A549 (cell line): Measurements from ENCODE around the gene SH2D3A. TPM values are rescaled to one million over a fixed set of nuclear protein-coding genes. Genes with fewer than 3 reads are reported as not detected.

Source experiments
- ATAC-seq, 2 experiments: fragments of 200-7000 bp in 1 of 2; fragments of >200 bp in 1 of 2; cut with Nextera tagmentation in 1 of 2; cut with Tn5 transposase in 1 of 2; 3 replicates each; pipeline versions ENCODE4 v1.8.0 to v1.9.1; 2018 to 2020; ENCODE audit warnings: mild to moderate bottlenecking in 1 of 2, moderate library complexity in 1 of 2
- CTCF ChIA-PET: fragments of 300-600 bp; sonication (Branson Sonifier 250); formaldehyde crosslinking; extraction: SDS; loops from one replicate; lab custom pipeline; 2021; ENCODE audit warnings: antibody characterized with exemption, inconsistent platforms; lab: Yijun Ruan, JAX
- POLR2A ChIA-PET: fragments of 350-600 bp; formaldehyde crosslinking; extraction: SDS; loops from one replicate; lab custom pipeline; 2021; ENCODE audit warnings: antibody characterized with exemption, inconsistent platforms; lab: Yijun Ruan, JAX
- DNase-seq, 2 experiments: peaks; one replicate each; pipeline versions ENCODE4 v3.0.0 to v3.0.0-alpha.2; 2011 to 2016; ENCODE audit warnings: low read depth in 1 of 2, low spot score in 1 of 2
- FAIRE-seq: peaks from 2 replicates; lab custom pipeline; 2011; peaks lifted over from hg19 to GRCh38; lab: Jason Lieb, UNC
- H3K27ac ChIP-seq, 2 experiments: fragments of >200 bp; sonication (Bioruptor Twin); formaldehyde crosslinking; 3 replicates each; pipeline ENCODE4 v1.5.1; 2016 to 2017
- H3K4me1 ChIP-seq: fragments of >200 bp; sonication (Bioruptor Twin); formaldehyde crosslinking; 3 replicates; pipeline ENCODE4 v1.6.1; 2016
- H3K4me2 ChIP-seq: fragments of >200 bp; sonication (Bioruptor Twin); formaldehyde crosslinking; 3 replicates; pipeline ENCODE4 v1.6.1; 2016
- H3K4me3 ChIP-seq: fragments of >200 bp; sonication (Bioruptor Twin); formaldehyde crosslinking; 3 replicates; pipeline ENCODE4 v1.5.1; 2016
- H3K9me3 ChIP-seq: fragments of >200 bp; sonication (Bioruptor Twin); formaldehyde crosslinking; 3 replicates; pipeline ENCODE4 v1.6.1; 2016
- EHMT2 ChIP-seq: fragments of 200-600 bp; sonication (generic); IDR thresholded peaks from 2 replicates; pipeline ENCODE4 v1.6.1; 2016; ENCODE audit warnings: antibody characterized with exemption, low read depth, mild to moderate bottlenecking, moderate library complexity
- HOXB13 ChIP-seq: fragments of 250-450 bp; sonication (Bioruptor Pico); IDR thresholded peaks from 2 replicates; pipeline ENCODE4 v1.5.0; 2020; ENCODE audit warnings: low read depth, mild to moderate bottlenecking, moderate library complexity
- JUN ChIP-seq, 2 experiments: fragments of >200 bp; sonication (Bioruptor Twin); formaldehyde crosslinking; IDR thresholded peaks; 2 replicates in 1 of 2; 3 replicates in 1 of 2; pipeline ENCODE4 v1.6.1; 2016 to 2017
- MAFK ChIP-seq: fragments of 450-650 bp; IDR thresholded peaks from 2 replicates; pipeline ENCODE4 v1.6.1; 2014; ENCODE audit not compliant: partially characterized antibody
- NFE2L2 ChIP-seq: fragments of 150-350 bp; conservative IDR thresholded peaks from 2 replicates; pipeline ENCODE4 v1.6.1; 2014; ENCODE audit warnings: low read length
- REST ChIP-seq: fragments of 200-600 bp; sonication (generic); IDR thresholded peaks from 2 replicates; pipeline ENCODE4 v1.6.1; 2016; ENCODE audit warnings: antibody characterized with exemption, mild to moderate bottlenecking, moderate library complexity
- SMC3 ChIP-seq: fragments of >200 bp; sonication (Bioruptor Twin); formaldehyde crosslinking; IDR thresholded peaks from 3 replicates; pipeline ENCODE4 v1.6.1; 2018; ENCODE audit warnings: inconsistent platforms
- ZFP36 ChIP-seq: fragments of 450-650 bp; IDR thresholded peaks from 2 replicates; pipeline ENCODE4 v1.6.1; 2014; ENCODE audit warnings: borderline replicate concordance; ENCODE audit not compliant: partially characterized antibody
- ZNF302 ChIP-seq: fragments of 250-450 bp; sonication (Bioruptor Pico); IDR thresholded peaks from 2 replicates; pipeline ENCODE4 v1.9.0; 2021; ENCODE audit warnings: inconsistent platforms, mild to moderate bottlenecking, moderate library complexity
- ZSCAN20 ChIP-seq: fragments of 250-450 bp; sonication (Bioruptor Pico); IDR thresholded peaks from 2 replicates; pipeline ENCODE4 v1.8.0; 2022; ENCODE audit warnings: mild to moderate bottlenecking, moderate library complexity
- WGBS: methylation state at CpG from one replicate; pipeline ENCODE4 v1.1.6; 2017; ENCODE audit errors: missing lambda C conversion rate; 5-methylcytosine and 5-hydroxymethylcytosine counted together
- polyA plus RNA-seq, 4 experiments: library from polyadenylated mRNA; depleted of rRNA in 3 of 4; stranded (reverse); fragments of >200 nt; fragmentation: RNase III in 1 of 4; extraction: RNeasy Plus Mini Kit Qiagen cat#74134 plus additional on column Dnase treatment in 1 of 4; gene quantifications; 2 replicates in 3 of 4; 3 replicates in 1 of 4; pipeline ENCODE4 v1.2.3, GENCODE V29; 2011 to 2017
- TF ChIP-seq, protein P1 (sequence below): IDR thresholded peaks from 2 replicates; pipeline ENCODE4 v1.6.1; 2012
- TF ChIP-seq, protein P2 (sequence below): fragments of 450-650 bp; IDR thresholded peaks from 2 replicates; pipeline ENCODE4 v1.6.1; 2014; ENCODE audit warnings: antibody characterized with exemption
- TF ChIP-seq, protein P3 (sequence below): fragments of 250-450 bp; sonication (Bioruptor Pico); IDR thresholded peaks from 2 replicates; pipeline ENCODE4 v1.5.0; 2020; ENCODE audit warnings: low read depth, mild to moderate bottlenecking, moderate library complexity
- TF ChIP-seq, protein P4 (sequence below): IDR thresholded peaks from 2 replicates; pipeline ENCODE4 v1.6.1; 2012; ENCODE audit warnings: low read depth, borderline replicate concordance

Gene SH2D3A
- polyA plus RNA-seq, 2 of the 4 experiments (the other 2 are of a cell fraction) = 6.7 to 10.0 TPM

DNA sequence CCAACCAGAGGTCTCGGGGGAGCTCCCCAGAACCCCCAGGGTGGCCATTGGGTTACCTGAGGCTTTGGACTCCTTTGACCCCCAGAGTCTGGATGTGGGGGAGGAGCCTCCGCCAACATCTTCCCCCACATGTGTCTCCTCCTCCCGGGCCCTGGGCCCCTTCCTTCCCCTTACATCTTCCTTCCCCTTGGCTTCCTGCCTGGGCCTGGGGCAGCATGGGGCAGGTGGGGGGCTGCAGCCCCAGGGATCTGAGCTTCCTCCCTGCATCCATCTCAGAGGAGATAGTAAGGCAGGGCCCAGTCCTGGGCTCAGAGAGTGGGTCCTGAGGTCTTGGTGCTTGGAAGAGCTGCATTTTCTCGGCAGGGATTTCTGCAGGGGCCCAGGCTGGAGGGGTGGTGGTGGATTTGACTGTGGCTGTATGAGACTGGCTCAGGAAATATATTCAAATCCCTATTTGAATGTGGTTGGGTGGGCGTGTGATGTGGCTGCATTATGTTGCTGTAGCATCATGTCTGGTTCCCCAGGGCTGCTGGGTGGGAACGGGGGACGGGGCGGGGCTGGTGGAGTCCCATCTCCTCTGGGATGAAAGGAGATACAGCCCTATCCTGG, 6.2 kb upstream of the SH2D3A start:
- POLR2A ChIA-PET = no interaction called here
- 67% methylated on average over 6 of the region's 8 CpGs for WGBS
- no peak overlapping the region for H3K4me3 ChIP-seq
- H3K9me3 ChIP-seq = no peaks in the 10 kb centered on the region
- FAIRE-seq (no peak), DNase-seq (no peak), ATAC-seq (no peak; a peak in 1 of 6 replicates)
- H3K4me1 ChIP-seq = no peaks in the 10 kb centered on the region; the same call in 2 of the 3 replicates
- H3K27ac ChIP-seq = peak overlapping the region in 1 of 2 experiments; percentile 18; a peak in 2 of 6 replicates
- H3K4me2 ChIP-seq = no peak overlapping the region
- CTCF ChIA-PET = interaction anchor here (0.6 to 1.1 kb wide), 3 partner anchors 28 to 472 kb away, joined by 3 to 5 read pairs (median 3); no protein-coding TSS in a partner anchor
- TF ChIP-seq HOXB13 = no peak

DNA sequence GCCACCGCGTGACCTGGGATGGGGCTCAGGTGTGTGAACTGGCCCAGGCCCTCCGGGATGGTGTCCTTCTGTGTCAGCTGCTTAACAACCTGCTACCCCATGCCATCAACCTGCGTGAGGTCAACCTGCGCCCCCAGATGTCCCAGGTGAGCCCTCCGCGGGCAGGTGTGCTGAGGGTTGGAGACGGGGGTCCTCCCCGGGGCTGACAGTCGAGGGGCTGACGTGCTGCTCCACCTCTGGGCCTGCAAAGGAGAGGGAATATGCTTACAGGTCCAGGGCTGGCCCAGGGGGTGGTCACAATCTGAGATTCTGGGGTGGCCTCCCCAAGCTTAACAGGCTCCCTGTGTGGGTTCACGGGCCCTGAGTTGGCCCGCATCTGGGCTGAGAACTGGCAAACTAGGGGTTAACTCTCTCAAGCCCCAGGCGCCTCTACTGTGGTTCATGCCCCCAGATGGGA, 5.7 kb upstream of the SH2D3A start:
- no peak for TF ChIP-seq EHMT2
- no peak for TF ChIP-seq JUN (IDR thresholded peaks at IDR 0.05)
- TF ChIP-seq ZSCAN20 = no peak
- TF ChIP-seq ZFP36 = no peak
- TF ChIP-seq, protein P1, sequence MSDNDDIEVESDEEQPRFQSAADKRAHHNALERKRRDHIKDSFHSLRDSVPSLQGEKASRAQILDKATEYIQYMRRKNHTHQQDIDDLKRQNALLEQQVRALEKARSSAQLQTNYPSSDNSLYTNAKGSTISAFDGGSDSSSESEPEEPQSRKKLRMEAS = no peak
- TF ChIP-seq, protein P2, sequence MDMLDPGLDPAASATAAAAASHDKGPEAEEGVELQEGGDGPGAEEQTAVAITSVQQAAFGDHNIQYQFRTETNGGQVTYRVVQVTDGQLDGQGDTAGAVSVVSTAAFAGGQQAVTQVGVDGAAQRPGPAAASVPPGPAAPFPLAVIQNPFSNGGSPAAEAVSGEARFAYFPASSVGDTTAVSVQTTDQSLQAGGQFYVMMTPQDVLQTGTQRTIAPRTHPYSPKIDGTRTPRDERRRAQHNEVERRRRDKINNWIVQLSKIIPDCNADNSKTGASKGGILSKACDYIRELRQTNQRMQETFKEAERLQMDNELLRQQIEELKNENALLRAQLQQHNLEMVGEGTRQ = no peak
- TF ChIP-seq, protein P3, sequence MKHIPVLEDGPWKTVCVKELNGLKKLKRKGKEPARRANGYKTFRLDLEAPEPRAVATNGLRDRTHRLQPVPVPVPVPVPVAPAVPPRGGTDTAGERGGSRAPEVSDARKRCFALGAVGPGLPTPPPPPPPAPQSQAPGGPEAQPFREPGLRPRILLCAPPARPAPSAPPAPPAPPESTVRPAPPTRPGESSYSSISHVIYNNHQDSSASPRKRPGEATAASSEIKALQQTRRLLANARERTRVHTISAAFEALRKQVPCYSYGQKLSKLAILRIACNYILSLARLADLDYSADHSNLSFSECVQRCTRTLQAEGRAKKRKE (CRISPR knock-in tag) = no peak
- no peak for TF ChIP-seq HOXB13
- TF ChIP-seq, protein P4, sequence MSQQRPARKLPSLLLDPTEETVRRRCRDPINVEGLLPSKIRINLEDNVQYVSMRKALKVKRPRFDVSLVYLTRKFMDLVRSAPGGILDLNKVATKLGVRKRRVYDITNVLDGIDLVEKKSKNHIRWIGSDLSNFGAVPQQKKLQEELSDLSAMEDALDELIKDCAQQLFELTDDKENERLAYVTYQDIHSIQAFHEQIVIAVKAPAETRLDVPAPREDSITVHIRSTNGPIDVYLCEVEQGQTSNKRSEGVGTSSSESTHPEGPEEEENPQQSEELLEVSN = no peak
- no peak for TF ChIP-seq ZNF302 (CRISPR knock-in tag)
- TF ChIP-seq NFE2L2 = no peak
- no peak for TF ChIP-seq MAFK
- TF ChIP-seq SMC3 = no peak
- TF ChIP-seq REST = no peak
- DNase-seq (no peak), ATAC-seq (no peak), FAIRE-seq (no peak)
- ChIA-PET POLR2A (no interaction called here), CTCF (interaction anchor here (0.6 to 4.8 kb wide), 6 partner anchors 28 to 471 kb away, joined by 3 to 20 read pairs (median 4); partner anchors contain the start of gene GPR108)
- Histone ChIP-seq H3K9me3 (no peaks in the 10 kb centered on the region), H3K27ac (peak overlapping the region in 1 of 2 experiments; percentile 18; a peak in 2 of 6 replicates), H3K4me2 (no peak overlapping the region), H3K4me3 (no peak overlapping the region), H3K4me1 (peaks cover 5% of the 10 kb centered on the region; the same call in 1 of the 3 replicates)
- 83% methylated on average over 3 of the region's 14 CpGs for whole genome bisulfite sequencing
